Astrocyte (in vitro differentiated cells and primary cell): ENCODE data around the gene PCP4L1.

Experiments used
- EZH2 ChIP-seq: IDR thresholded peaks from 2 replicates; pipeline ENCODE4 v1.6.1; 2012; ENCODE audit warnings: mild to moderate bottlenecking, low read length, inconsistent platforms; ENCODE audit not compliant: insufficient read depth
- TF ChIP-seq, protein P1 (sequence below): IDR thresholded peaks from 2 replicates; pipeline ENCODE4 v1.5.1; 2011; ENCODE audit warnings: low read depth, mild to moderate bottlenecking, inconsistent platforms, low read length, moderate library complexity; ENCODE audit not compliant: insufficient read depth

DNA sequence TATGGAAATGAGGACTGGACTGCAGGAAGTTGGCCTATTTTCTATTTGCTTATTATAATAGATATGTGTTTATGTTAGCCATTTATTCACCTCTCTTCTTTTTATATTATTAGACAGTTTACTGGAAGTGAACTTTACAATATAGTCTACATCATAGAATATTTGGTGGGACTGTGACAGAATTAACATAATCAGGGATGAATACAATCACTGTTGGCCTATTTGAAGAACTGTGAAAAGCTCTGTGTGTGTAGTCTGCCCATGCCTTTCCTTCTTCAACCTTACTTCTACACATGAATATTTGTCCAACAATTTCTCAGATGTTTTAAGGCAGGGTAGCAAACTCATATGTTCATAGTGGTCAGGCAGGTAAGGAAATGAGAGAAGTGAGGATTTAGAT is 38.9 kb downstream of the PCP4L1 start:
- TF ChIP-seq, protein P1, sequence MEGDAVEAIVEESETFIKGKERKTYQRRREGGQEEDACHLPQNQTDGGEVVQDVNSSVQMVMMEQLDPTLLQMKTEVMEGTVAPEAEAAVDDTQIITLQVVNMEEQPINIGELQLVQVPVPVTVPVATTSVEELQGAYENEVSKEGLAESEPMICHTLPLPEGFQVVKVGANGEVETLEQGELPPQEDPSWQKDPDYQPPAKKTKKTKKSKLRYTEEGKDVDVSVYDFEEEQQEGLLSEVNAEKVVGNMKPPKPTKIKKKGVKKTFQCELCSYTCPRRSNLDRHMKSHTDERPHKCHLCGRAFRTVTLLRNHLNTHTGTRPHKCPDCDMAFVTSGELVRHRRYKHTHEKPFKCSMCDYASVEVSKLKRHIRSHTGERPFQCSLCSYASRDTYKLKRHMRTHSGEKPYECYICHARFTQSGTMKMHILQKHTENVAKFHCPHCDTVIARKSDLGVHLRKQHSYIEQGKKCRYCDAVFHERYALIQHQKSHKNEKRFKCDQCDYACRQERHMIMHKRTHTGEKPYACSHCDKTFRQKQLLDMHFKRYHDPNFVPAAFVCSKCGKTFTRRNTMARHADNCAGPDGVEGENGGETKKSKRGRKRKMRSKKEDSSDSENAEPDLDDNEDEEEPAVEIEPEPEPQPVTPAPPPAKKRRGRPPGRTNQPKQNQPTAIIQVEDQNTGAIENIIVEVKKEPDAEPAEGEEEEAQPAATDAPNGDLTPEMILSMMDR: no peak
- TF ChIP-seq EZH2: no peak
